ENCODE results near the gene B3GNT8. TPM values are rescaled to one million over a fixed set of nuclear protein-coding genes. Genes with fewer than 3 reads are reported as not detected.

Gene B3GNT8
- total RNA-seq, 1 experiment from 2014 or later = 0.96 TPM

- no peak overlapping the region for H2BK12ac ChIP-seq (ENCODE audit: insufficient read length, low read depth, low read length)
- no peaks in the 10 kb centered on the region for H3K9me3 ChIP-seq (ENCODE audit: control insufficient read depth, low read depth, low read length)
- H3T11ph ChIP-seq (ENCODE audit: low read length) = no peak overlapping the region
- H3K23me2 ChIP-seq (ENCODE audit: insufficient read length, low read depth, low read length, poor library complexity, severe bottlenecking) = no peaks in the 10 kb centered on the region
- no CpG with 5 or more reads among the region's 12 CpGs for WGBS (ENCODE audit: extremely low coverage, insufficient read length, low lambda C conversion rate)
- H4K20me1 ChIP-seq (ENCODE audit: control insufficient read depth, insufficient read depth, insufficient read length) = no peaks in the 10 kb centered on the region
- H3K9me3 Mint-ChIP-seq = peaks cover 15 to 27% of the 10 kb centered on the region in 2 experiments
- no peak overlapping the region for H3K4ac ChIP-seq (ENCODE audit: low read depth, low read length)
- no peak overlapping the region for H4K8ac ChIP-seq (replicated peaks; ENCODE audit: insufficient read length, low read depth, low read length)
- no peak overlapping the region for H3K14ac ChIP-seq (ENCODE audit: insufficient read depth, low read length)
- no peaks in the 10 kb centered on the region; the same call in 1 of the 2 replicates for H3K4me1 ChIP-seq (ENCODE audit: insufficient read depth, low read length)
- H3K56ac ChIP-seq (ENCODE audit: insufficient read length, low read depth, low read length) = no peak overlapping the region
- H2BK15ac ChIP-seq (ENCODE audit: low read depth, low read length) = no peak overlapping the region
- H3K23ac ChIP-seq (ENCODE audit: insufficient read length, low read depth, low read length) = no peak overlapping the region
- no peak overlapping the region for H4K5ac ChIP-seq (ENCODE audit: insufficient read length, low read depth, low read length)
- 0 out of 7 replicates have a peak, but pooled peaks cover 0 to 4% (median 0%) of the 10 kb centered on the region in 3 experiments for H3K36me3 Mint-ChIP-seq (ENCODE audit: insufficient read depth in 1 of 3, low read depth in 3 of 3)
- H3K18ac ChIP-seq (ENCODE audit: insufficient read length, low read depth, low read length) = no peak overlapping the region
- no peak overlapping the region; a peak in 1 of 5 replicates for H3K4me3 Mint-ChIP-seq
- no peaks in the 10 kb centered on the region for H3K79me1 ChIP-seq (ENCODE audit: insufficient read depth, low read depth, low read length, poor library complexity, severe bottlenecking)
- no peak overlapping the region for H4K91ac ChIP-seq (ENCODE audit: insufficient read length, low read depth, low read length)
- TF ChIP-seq, protein P1, sequence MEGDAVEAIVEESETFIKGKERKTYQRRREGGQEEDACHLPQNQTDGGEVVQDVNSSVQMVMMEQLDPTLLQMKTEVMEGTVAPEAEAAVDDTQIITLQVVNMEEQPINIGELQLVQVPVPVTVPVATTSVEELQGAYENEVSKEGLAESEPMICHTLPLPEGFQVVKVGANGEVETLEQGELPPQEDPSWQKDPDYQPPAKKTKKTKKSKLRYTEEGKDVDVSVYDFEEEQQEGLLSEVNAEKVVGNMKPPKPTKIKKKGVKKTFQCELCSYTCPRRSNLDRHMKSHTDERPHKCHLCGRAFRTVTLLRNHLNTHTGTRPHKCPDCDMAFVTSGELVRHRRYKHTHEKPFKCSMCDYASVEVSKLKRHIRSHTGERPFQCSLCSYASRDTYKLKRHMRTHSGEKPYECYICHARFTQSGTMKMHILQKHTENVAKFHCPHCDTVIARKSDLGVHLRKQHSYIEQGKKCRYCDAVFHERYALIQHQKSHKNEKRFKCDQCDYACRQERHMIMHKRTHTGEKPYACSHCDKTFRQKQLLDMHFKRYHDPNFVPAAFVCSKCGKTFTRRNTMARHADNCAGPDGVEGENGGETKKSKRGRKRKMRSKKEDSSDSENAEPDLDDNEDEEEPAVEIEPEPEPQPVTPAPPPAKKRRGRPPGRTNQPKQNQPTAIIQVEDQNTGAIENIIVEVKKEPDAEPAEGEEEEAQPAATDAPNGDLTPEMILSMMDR (conservative IDR thresholded peaks at IDR 0.05) = peak; percentile 29; the same call in 2 of the 3 replicates
- no peak for DNase-seq
- H2BK5ac ChIP-seq (ENCODE audit: insufficient read length, low read length) = no peak overlapping the region
- H3K9ac ChIP-seq (ENCODE audit: extremely low read depth, insufficient read length, low read length) = no peak overlapping the region
- H3K27me3 ChIP-seq (ENCODE audit: insufficient read depth, low read length) = no peaks in the 10 kb centered on the region
- no peak overlapping the region for H2AK5ac ChIP-seq (ENCODE audit: insufficient read length, low read length)
- no peak overlapping the region for H2BK120ac ChIP-seq (ENCODE audit: low read depth, low read length, poor library complexity, severe bottlenecking)
- peaks cover 20% of the 10 kb centered on the region for H3K27me3 Mint-ChIP-seq (ENCODE audit: low read depth)
- H2BK20ac ChIP-seq (ENCODE audit: low read depth, low read length, poor library complexity, severe bottlenecking) = no peak overlapping the region
- H3K4me1 Mint-ChIP-seq = no peaks in the 10 kb centered on the region; a peak in 1 of 4 replicates
- H3K27ac Mint-ChIP-seq = no peak overlapping the region
- H2AFZ ChIP-seq (ENCODE audit: low read length) = no peak overlapping the region
- H3K79me2 ChIP-seq (ENCODE audit: insufficient read depth, low read length) = no peaks in the 10 kb centered on the region
- no peak overlapping the region for H3K4me2 ChIP-seq (ENCODE audit: insufficient read depth, insufficient read length, low read length)
- H3K27ac ChIP-seq (ENCODE audit: insufficient read length, low read depth, low read length) = no peak overlapping the region
Observed at GRCh38 chr19:41447732-41448332, 20.7 kb upstream of the B3GNT8 start.
